ENCODE results near the gene ANP32B.
A peak's percentile ranks its signal among the peaks of the same experiment; 100 is the strongest.

Gene ANP32B

DNA sequence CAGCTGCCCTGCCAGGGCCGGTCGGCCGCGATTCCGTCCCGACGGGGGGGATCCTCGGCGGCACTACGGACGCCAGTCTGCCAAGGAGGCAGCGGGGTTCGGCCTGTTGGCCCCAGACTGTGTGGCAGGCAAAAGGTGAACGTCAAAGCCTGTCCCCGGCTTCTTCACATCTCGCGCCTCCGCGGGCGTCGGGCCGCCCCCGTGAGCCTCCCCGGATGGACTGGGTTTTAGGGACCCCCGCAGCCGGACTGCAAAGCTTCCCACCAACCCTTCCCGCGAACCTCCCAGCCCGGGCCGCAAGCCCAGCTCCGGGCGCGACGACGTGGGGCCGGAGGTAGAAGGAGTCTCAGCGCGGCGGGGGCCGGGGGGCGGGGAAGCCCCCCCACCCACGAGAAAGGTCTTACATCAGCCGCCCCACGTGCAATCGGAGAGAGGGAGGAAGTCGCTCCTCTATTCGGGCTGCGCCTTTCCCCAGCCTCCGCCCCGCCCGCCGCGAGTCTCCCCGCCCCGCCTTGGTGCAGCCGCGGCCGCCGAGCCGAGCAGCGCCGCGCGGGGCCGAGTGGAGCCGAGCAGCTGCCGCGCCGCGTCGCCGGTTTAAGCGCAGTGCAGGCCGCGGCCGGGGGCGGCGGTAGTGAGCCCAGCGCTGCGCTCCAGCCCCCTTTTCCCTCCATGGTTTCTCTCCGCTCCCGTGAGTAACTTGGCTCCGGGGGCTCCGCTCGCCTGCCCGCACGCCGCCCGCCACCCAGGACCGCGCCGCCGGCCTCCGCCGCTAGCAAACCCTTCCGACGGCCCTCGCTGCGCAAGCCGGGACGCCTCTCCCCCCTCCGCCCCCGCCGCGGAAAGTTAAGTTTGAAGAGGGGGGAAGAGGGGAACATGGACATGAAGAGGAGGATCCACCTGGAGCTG, at the start of gene ANP32B:
Gene ANP32B (plus strand): TSS at position 659 of the 906 bp plus-strand sequence. CDS start 215 bp downstream, at position 874.
- DNase-seq (ENCODE audit: low read depth) = peak; percentile 66
- H3K4me3 ChIP-seq (ENCODE audit: low read depth, low read length) = peak within 1 kb of the TSS; percentile 92
- TF ChIP-seq, protein P1, sequence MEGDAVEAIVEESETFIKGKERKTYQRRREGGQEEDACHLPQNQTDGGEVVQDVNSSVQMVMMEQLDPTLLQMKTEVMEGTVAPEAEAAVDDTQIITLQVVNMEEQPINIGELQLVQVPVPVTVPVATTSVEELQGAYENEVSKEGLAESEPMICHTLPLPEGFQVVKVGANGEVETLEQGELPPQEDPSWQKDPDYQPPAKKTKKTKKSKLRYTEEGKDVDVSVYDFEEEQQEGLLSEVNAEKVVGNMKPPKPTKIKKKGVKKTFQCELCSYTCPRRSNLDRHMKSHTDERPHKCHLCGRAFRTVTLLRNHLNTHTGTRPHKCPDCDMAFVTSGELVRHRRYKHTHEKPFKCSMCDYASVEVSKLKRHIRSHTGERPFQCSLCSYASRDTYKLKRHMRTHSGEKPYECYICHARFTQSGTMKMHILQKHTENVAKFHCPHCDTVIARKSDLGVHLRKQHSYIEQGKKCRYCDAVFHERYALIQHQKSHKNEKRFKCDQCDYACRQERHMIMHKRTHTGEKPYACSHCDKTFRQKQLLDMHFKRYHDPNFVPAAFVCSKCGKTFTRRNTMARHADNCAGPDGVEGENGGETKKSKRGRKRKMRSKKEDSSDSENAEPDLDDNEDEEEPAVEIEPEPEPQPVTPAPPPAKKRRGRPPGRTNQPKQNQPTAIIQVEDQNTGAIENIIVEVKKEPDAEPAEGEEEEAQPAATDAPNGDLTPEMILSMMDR (IDR thresholded peaks at IDR 0.05; ENCODE audit: low read depth, low read length, missing control alignments) = peak; percentile 83

GRCh38 chr9:97934321-97935115, 48.6 kb upstream of the ANP32B start:
- DNase-seq (ENCODE audit: low read depth) = no peak
- TF ChIP-seq, protein P1 (IDR thresholded peaks at IDR 0.05; ENCODE audit: low read depth, low read length, missing control alignments) = no peak
- no peak overlapping the region for H3K4me3 ChIP-seq (ENCODE audit: low read depth, low read length)

DNA sequence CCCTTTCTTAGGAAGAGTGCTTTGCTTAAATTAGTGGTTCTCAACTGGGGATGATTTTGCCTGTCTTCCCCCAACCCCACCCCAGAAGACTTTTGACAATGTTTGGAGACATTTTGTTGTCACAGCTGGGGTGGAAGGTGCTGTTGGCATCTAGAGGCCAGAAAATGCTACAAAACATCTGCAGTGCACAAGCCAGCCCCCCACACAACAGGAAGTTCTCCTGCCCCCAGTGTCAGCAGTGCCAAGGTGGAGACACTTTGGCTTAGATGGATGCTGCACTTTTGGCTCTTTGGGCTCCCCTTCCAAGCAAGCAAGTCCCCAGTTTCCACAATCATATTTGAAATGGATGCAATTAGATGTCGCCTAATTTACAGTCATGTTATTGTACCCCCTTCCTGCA, 47.9 kb upstream of the ANP32B start:
- TF ChIP-seq, protein P1 (IDR thresholded peaks at IDR 0.05; ENCODE audit: low read depth, low read length, missing control alignments) = no peak
- DNase-seq (ENCODE audit: low read depth) = no peak
- H3K4me3 ChIP-seq (ENCODE audit: low read depth, low read length) = no peak overlapping the region

DNA sequence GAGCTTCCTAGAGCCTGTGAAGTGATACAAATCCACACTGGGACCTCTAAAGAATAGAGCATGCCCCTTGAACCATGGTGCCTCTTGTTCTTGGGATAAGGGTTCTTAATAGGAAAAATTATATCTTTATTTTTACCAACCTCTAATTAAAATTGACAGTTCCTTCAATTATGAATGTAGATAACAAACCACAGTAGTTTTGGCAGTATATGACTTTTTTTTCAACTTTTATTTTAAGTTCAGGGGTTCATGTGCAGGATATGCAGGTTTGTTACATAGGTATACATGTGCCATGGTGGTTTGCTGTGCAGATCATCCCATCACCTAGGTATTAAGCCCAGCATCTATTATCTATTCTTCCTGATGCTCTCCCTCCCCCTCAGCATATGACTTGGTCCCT, 46.1 kb upstream of the ANP32B start:
- DNase-seq (ENCODE audit: low read depth) = no peak
- TF ChIP-seq, protein P1 (IDR thresholded peaks at IDR 0.05; ENCODE audit: low read depth, low read length, missing control alignments) = no peak
- no peak overlapping the region for H3K4me3 ChIP-seq (ENCODE audit: low read depth, low read length)

DNA sequence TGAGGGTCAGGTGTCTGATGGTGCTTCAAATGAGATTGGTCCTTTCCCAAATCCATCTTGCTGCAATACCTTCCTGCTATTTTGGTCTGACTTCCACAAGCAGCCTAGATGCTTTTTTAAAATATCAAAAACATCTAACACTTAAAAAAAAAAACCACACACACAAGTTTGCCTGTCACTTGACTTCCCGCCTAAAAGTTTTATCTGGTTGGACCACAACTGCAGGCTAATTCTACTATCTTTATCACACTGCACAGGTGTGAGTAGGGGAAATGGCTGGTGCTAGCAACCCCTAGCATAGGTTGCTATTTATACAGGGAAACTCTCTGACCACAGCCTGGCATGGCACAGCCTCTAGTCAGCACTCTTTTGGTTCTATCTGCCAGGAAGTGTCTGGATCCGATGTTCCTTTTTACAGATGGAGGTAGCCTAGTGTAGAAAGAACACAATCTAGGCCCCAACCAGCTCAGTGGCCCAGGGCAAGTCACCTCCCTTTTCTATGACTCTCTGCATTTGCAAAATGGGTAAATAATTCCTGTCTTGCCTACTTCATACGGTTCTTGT, 45.0 kb upstream of the ANP32B start, which contains the start of gene HEMGN:
Gene HEMGN (minus strand): TSS at position 92 of the 564 bp plus-strand sequence. CDS start 36 bp downstream, at position 56.
- TF ChIP-seq, protein P1 (IDR thresholded peaks at IDR 0.05; ENCODE audit: low read depth, low read length, missing control alignments) = no peak
- no peak within 1 kb of the TSS for H3K4me3 ChIP-seq (ENCODE audit: low read depth, low read length)
- DNase-seq (ENCODE audit: low read depth) = peak; percentile 10

GRCh38 chr9:97940233-97940632, 42.9 kb upstream of the ANP32B start:
- TF ChIP-seq, protein P1 (IDR thresholded peaks at IDR 0.05; ENCODE audit: low read depth, low read length, missing control alignments) = no peak
- DNase-seq (ENCODE audit: low read depth) = no peak
- H3K4me3 ChIP-seq (ENCODE audit: low read depth, low read length) = no peak overlapping the region

Data from GM12864 (cell line).